ENCODE data around the gene CACTIN. TPM values are rescaled to one million over a fixed set of nuclear protein-coding genes. Genes with fewer than 3 reads are reported as not detected.

The CACTIN gene
- total RNA-seq, 1 donor from 2014 or later: 23.2 TPM

DNA sequence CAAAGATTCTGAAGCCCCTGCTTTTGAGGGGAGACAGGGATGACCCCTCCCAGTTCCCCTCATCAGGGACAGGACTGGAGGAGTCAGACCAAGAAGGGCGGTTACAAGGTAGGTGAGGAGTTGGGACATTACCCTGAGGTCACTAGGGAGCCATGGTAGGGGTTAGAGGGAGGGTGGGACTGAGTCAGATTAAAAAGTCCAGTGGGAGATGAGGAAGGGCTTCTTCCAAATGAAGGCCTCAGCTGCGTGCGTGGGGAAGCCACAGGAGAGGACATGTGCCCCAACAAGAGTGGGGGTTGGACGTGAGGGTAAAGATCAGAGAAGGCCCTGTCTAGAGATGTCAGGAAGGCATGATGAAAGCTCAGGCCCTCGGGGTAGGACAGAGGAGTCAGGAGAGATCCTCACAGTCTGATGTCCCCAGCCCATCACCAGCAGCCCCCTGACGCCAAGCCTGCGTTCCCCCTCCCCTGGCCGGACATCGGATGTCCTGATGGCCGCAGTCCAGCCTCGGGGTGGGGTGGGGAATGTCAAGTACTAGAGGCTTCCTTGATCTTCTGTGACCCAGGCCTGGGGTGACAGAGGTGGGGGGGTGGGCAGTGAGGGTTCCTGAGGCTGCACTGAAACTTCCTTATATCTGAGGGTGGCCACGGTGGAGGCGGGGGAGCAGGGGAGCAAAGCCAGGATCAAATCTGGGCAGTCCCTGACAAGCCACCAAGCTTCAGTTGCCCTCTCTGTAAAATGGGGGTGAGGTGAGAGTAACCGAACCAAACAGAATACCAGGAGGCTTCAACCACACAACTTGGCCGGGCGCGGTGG lies 62.7 kb downstream of the CACTIN start:
- no peak for DNase-seq

Small RNA genes within 50 kb of the gene (small RNA-seq; reads per million reads assigned to genes)
- not detected for gene AC005786.1 (ENCODE audit: low replicate concordance)

Other genes starting within 250 kb of the CACTIN start
- gene SMIM24, start 146.3 kb downstream of the CACTIN start, total RNA-seq: not detected
- not detected for gene SMIM44, start 143.3 kb downstream of the CACTIN start, total RNA-seq
- 15.8 TPM for gene DOHH, start 126.1 kb downstream of the CACTIN start, total RNA-seq
- gene FZR1, start 120.5 kb downstream of the CACTIN start, total RNA-seq: 47.2 TPM
- gene TEKTIP1, start 87.6 kb downstream of the CACTIN start, total RNA-seq: not detected
- 20.6 TPM for gene MFSD12, start 69.2 kb downstream of the CACTIN start, total RNA-seq
- gene HMG20B, start 53.8 kb downstream of the CACTIN start, total RNA-seq: 34.7 TPM
- gene GIPC3, start 41.3 kb downstream of the CACTIN start, total RNA-seq: 0.21 TPM
- 2.4 TPM for gene TBXA2R, start 19.9 kb downstream of the CACTIN start, total RNA-seq
- gene PIP5K1C, start 73.7 kb upstream of the CACTIN start, total RNA-seq: 20.7 TPM
- gene TJP3, start 81.6 kb upstream of the CACTIN start, total RNA-seq: 5.4 TPM
- gene APBA3, start 134.9 kb upstream of the CACTIN start, total RNA-seq: 17.1 TPM
- gene MRPL54, start 135.9 kb upstream of the CACTIN start, total RNA-seq: 10.6 TPM
- gene RAX2, start 145.4 kb upstream of the CACTIN start, total RNA-seq: not detected
- 2.6 TPM for gene MATK, start 159.6 kb upstream of the CACTIN start, total RNA-seq
- gene ZFR2, start 242.2 kb upstream of the CACTIN start, total RNA-seq: not detected